Neural progenitor cell (in vitro differentiated cells): ENCODE data around the gene GASK1B. TPM values are rescaled to one million over a fixed set of nuclear protein-coding genes. Genes with fewer than 3 reads are reported as not detected.

Source experiments
- DNase-seq: peaks from one replicate; pipeline ENCODE4 v3.0.0-alpha.2; 2016; ENCODE audit warnings: low spot score
- H2AFZ ChIP-seq: fragments of 200-600 bp; sonication (generic); replicated peaks from 2 replicates; pipeline ENCODE4 v1.6.1; 2016; ENCODE audit warnings: antibody characterized with exemption
- H3F3A ChIP-seq: fragments of 200-600 bp; sonication (generic); 2 replicates; pipeline ENCODE4 v1.6.1; 2016; ENCODE audit warnings: antibody characterized with exemption, low read depth
- H3K27ac ChIP-seq: fragments of 200-600 bp; sonication (generic); 2 replicates; pipeline ENCODE4 v1.5.1; 2016; ENCODE audit warnings: mild to moderate bottlenecking
- H3K27me3 ChIP-seq: fragments of 200-600 bp; sonication (generic); 2 replicates; pipeline ENCODE4 v1.6.1; 2016; ENCODE audit warnings: mild to moderate bottlenecking, moderate library complexity
- H3K36me3 ChIP-seq: fragments of 200-600 bp; sonication (generic); 2 replicates; pipeline ENCODE4 v1.5.1; 2016
- H3K4me1 ChIP-seq: fragments of 200-600 bp; sonication (generic); 2 replicates; pipeline ENCODE4 v1.6.1; 2016; ENCODE audit warnings: mixed run types
- H3K4me2 ChIP-seq: fragments of 200-600 bp; sonication (generic); 2 replicates; pipeline ENCODE4 v1.6.1; 2016
- H3K4me3 ChIP-seq: fragments of 200-600 bp; sonication (generic); 2 replicates; pipeline ENCODE4 v1.5.1; 2016
- H3K79me2 ChIP-seq: fragments of 200-600 bp; sonication (generic); 2 replicates; pipeline ENCODE4 v1.6.1; 2016; ENCODE audit warnings: low read depth
- H3K9ac ChIP-seq: fragments of 200-600 bp; sonication (generic); 2 replicates; pipeline ENCODE4 v1.6.1; 2016
- H3K9me3 ChIP-seq: fragments of 200-600 bp; sonication (generic); 2 replicates; pipeline ENCODE4 v1.5.1; 2016; ENCODE audit warnings: low read depth
- H4K20me1 ChIP-seq: fragments of 200-600 bp; sonication (generic); 2 replicates; pipeline ENCODE4 v1.6.1; 2016; ENCODE audit warnings: low read depth
- H3K27ac Mint-ChIP-seq: 3 replicates; pipeline ENCODE4 v1.8.0; 2021; ENCODE audit warnings: mixed read lengths
- H3K27me3 Mint-ChIP-seq: 2 replicates; pipeline ENCODE4 v1.8.0; 2022; ENCODE audit warnings: low read depth, mild to moderate bottlenecking, inconsistent platforms, moderate library complexity, mixed read lengths; ENCODE audit not compliant: insufficient read depth
- H3K36me3 Mint-ChIP-seq: 3 replicates; pipeline ENCODE4 v1.8.0; 2021; ENCODE audit warnings: mixed read lengths
- H3K4me1 Mint-ChIP-seq: 3 replicates; pipeline ENCODE4 v1.8.0; 2021; ENCODE audit warnings: mixed read lengths
- H3K4me3 Mint-ChIP-seq: 3 replicates; pipeline ENCODE4 v1.8.0; 2021; ENCODE audit warnings: mild to moderate bottlenecking, moderate library complexity, mixed read lengths
- H3K9me3 Mint-ChIP-seq: 3 replicates; pipeline ENCODE4 v1.8.0; 2020; ENCODE audit warnings: mixed read lengths
- CTCF ChIP-seq: fragments of 200-600 bp; sonication (generic); IDR thresholded peaks from 2 replicates; pipeline ENCODE4 v1.5.1; 2017; ENCODE audit warnings: antibody characterized with exemption, mild to moderate bottlenecking
- EZH2 ChIP-seq: fragments of 200-600 bp; sonication (generic); IDR thresholded peaks from 2 replicates; pipeline ENCODE4 v1.6.1; 2017; ENCODE audit warnings: antibody characterized with exemption, mild to moderate bottlenecking, moderate library complexity
- EZH2phosphoT487 ChIP-seq: fragments of 200-600 bp; sonication (generic); IDR thresholded peaks from 2 replicates; pipeline ENCODE4 v1.6.1; 2017; ENCODE audit warnings: antibody characterized with exemption
- total RNA-seq: library from RNA; depleted of rRNA; stranded (reverse); fragments of >200 nt; gene quantifications from 2 replicates; pipeline ENCODE4 v1.2.3, GENCODE V29; 2015; ENCODE audit warnings: low replicate concordance

GASK1B gene
- total RNA-seq, 1 donor from 2014 or later = not detected

DNA sequence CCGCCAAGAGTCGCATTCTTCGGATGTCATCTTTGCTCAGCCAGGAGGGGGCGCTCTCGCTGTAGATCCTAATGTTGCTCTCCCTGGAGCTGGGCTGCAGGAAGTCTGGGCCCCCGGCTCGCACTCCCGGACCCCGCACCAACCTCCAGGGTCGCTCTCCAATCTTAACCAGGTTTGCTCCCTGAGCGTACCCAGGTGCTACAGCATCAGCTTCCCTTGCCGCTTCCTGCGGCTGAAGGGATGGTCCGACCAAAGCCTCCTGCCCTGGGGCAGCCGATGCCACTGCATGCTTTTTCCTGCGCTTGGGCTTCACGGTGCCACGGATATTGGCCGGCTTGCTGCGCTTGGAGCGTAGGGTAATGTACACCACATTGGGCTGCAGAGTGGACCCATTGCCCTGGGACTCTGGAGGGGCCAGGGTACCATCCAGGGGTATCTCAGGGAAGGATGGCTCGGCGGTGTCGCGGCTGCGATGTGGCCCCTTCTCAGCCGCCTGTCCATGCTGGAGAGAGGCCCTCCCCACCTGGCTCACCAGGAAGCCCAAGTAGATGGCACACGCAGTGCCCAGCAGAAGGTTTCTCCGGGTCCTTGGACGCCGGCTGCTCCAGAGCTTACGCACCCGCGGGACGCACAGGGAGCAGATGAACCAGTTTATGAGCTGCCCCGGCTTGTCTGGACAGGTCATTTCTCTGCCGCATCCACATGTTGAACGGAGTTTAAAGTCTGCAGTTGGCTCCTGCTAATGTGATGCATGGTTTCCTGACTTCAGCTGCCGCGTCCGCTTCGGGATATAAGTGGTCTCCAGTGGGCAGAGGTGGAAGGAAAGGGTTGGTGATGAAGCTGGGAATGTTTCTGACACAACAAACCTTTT, 1.9 kb downstream of the GASK1B start:
- no peak for DNase-seq
- no peaks in the 10 kb centered on the region for H3K36me3 Mint-ChIP-seq

DNA sequence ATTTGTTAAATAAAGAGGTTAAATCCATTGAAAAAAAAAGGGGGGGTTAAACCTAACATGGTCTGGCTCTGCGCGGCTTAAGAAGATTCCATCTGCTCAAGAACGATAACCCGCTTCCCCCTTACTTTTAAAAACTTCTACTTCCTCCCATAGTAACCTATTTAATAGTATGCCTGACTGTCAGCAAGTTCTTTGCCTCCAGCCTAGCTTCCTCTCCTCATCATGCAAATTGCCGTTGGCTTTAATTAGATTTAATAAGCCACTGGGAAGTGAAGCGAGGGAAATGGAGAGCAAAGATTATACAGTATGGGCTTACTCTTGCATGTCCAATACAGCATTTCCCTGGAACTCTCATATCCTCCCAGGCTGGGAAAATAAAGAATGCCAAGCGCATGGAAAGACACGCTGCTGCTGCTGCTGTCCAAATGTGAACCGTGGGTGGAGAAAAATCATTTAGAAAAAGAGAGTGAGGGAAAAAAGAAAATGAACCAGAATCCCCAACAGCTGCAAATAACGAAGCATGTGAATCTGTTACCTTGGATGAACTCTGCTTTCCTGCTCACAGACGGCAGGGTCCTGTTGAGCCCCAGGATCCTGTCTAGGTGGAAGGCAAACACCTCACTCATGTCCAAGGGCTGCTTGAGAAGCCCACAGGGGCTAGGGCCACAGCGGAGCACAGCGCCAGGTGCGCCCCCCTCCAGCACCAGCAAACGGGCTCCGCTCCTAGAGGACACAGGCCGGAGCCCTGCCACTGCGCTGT, 2.7 kb downstream of the GASK1B start:
- Histone ChIP-seq H4K20me1 (no peaks in the 10 kb centered on the region), H3K36me3 (no peaks in the 10 kb centered on the region), H3K4me2 (no peak overlapping the region), H3K4me3 (no peak overlapping the region), H2AFZ (no peak overlapping the region), H3F3A (no peaks in the 10 kb centered on the region), H3K4me1 (no peaks in the 10 kb centered on the region), H3K27me3 (no peaks in the 10 kb centered on the region), H3K9me3 (no peaks in the 10 kb centered on the region), H3K27ac (no peak overlapping the region), H3K9ac (no peak overlapping the region), H3K79me2 (no peaks in the 10 kb centered on the region)
- H3K27ac Mint-ChIP-seq = no peak overlapping the region
- no peaks in the 10 kb centered on the region for H3K9me3 Mint-ChIP-seq
- no peak for DNase-seq
- peaks cover 20% of the 10 kb centered on the region for H3K4me1 Mint-ChIP-seq
- H3K27me3 Mint-ChIP-seq = peaks cover 2% of the 10 kb centered on the region
- H3K4me3 Mint-ChIP-seq = no peak overlapping the region
- no peaks in the 10 kb centered on the region for H3K36me3 Mint-ChIP-seq
- TF ChIP-seq EZH2phosphoT487 (no peak), CTCF (no peak), EZH2 (no peak)

More for the DNA sequence above, 1.9 kb downstream of the GASK1B start:
- no peaks in the 10 kb centered on the region for H3K79me2 ChIP-seq
- no peak overlapping the region for H3K4me3 Mint-ChIP-seq
- no peaks in the 10 kb centered on the region for H3K27me3 ChIP-seq
- no peak overlapping the region for H2AFZ ChIP-seq
- H3K27ac ChIP-seq = no peak overlapping the region
- no peaks in the 10 kb centered on the region for H3K36me3 ChIP-seq
- no peak overlapping the region for H3K27ac Mint-ChIP-seq
- H3K4me2 ChIP-seq = no peak overlapping the region
- H3F3A ChIP-seq = no peaks in the 10 kb centered on the region
- peaks cover 2% of the 10 kb centered on the region for H3K27me3 Mint-ChIP-seq
- H3K9me3 ChIP-seq = no peaks in the 10 kb centered on the region
- no peak overlapping the region for H3K4me3 ChIP-seq
- no peaks in the 10 kb centered on the region for H3K4me1 ChIP-seq
- H3K9ac ChIP-seq = no peak overlapping the region
- H4K20me1 ChIP-seq = no peaks in the 10 kb centered on the region
- peaks cover 19% of the 10 kb centered on the region for H3K4me1 Mint-ChIP-seq
- H3K9me3 Mint-ChIP-seq = no peaks in the 10 kb centered on the region
- no peak for TF ChIP-seq EZH2
- TF ChIP-seq CTCF = peak; percentile 45

DNA sequence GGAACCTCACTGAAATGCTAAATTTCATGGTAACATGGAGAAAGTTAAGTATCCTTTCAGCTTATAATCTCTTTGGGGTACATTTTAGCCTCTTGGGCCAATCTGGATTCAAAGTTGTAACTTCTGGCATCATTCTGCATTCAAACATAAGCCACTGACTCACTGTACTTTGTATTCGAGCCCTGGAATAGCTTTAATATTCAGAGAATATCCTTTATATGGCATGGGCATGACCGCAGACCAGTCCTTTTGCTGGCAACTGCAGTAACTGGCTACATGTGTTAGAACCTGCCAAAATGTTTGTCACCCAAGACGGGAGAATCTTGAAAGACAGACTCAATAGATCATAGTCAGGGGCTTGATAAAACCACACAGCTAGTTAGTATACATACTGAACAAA, 3.3 kb downstream of the GASK1B start:
- Mint-ChIP-seq H3K9me3 (no peaks in the 10 kb centered on the region), H3K36me3 (no peaks in the 10 kb centered on the region), H3K4me1 (peaks cover 25% of the 10 kb centered on the region), H3K27ac (no peak overlapping the region), H3K4me3 (no peak overlapping the region), H3K27me3 (no peaks in the 10 kb centered on the region)
- Histone ChIP-seq H3K27me3 (no peaks in the 10 kb centered on the region), H3K9me3 (no peaks in the 10 kb centered on the region), H3K4me1 (no peaks in the 10 kb centered on the region), H3K79me2 (no peaks in the 10 kb centered on the region), H3K4me3 (no peak overlapping the region), H4K20me1 (no peaks in the 10 kb centered on the region), H2AFZ (no peak overlapping the region), H3K27ac (no peak overlapping the region), H3K9ac (no peak overlapping the region), H3F3A (no peaks in the 10 kb centered on the region), H3K36me3 (no peaks in the 10 kb centered on the region), H3K4me2 (no peak overlapping the region)
- no peak for TF ChIP-seq EZH2phosphoT487
- TF ChIP-seq CTCF = no peak
- no peak for TF ChIP-seq EZH2
- DNase-seq = no peak
